WTC11 (cell line): ENCODE results near the gene BTN3A1. TPM values are rescaled to one million over a fixed set of nuclear protein-coding genes. Genes with fewer than 3 reads are reported as not detected.

ENCODE experiments used
- ATAC-seq: fragments of 200-7000 bp; cut with Tn5 transposase; 2 replicates; pipeline ENCODE4 v1.10.0; 2021; ENCODE audit warnings: mild to moderate bottlenecking, moderate library complexity
- CTCF ChIA-PET: fragments of 300-600 bp; sonication (Branson Sonifier 250); formaldehyde crosslinking; loops from one replicate; lab custom pipeline; 2021; ENCODE audit warnings: antibody characterized with exemption; lab: Charles Lee
- POLR2A ChIA-PET: fragments of 350-600 bp; sonication (Branson Sonifier 250); formaldehyde crosslinking; loops from one replicate; lab custom pipeline; 2021; ENCODE audit warnings: antibody characterized with exemption; lab: Charles Lee
- DNase-seq: peaks from one replicate; pipeline ENCODE4 v3.0.0; 2021; ENCODE audit warnings: low spot score
- H3K27ac Mint-ChIP-seq: 2 replicates; pipeline ENCODE4 v1.8.0; 2021; ENCODE audit warnings: mixed read lengths
- H3K27me3 Mint-ChIP-seq: 2 replicates; pipeline ENCODE4 v1.8.0; 2021; ENCODE audit warnings: low read depth, mild to moderate bottlenecking, moderate library complexity, mixed read lengths
- H3K36me3 Mint-ChIP-seq: 2 replicates; pipeline ENCODE4 v1.8.0; 2021; ENCODE audit warnings: mixed read lengths
- H3K4me1 Mint-ChIP-seq: 2 replicates; pipeline ENCODE4 v1.8.0; 2022; ENCODE audit warnings: mixed read lengths
- H3K4me3 Mint-ChIP-seq: 2 replicates; pipeline ENCODE4 v1.8.0; 2021; ENCODE audit warnings: mild to moderate bottlenecking, moderate library complexity, mixed read lengths
- H3K9me3 Mint-ChIP-seq: 2 replicates; pipeline ENCODE4 v1.8.0; 2021; ENCODE audit warnings: mixed read lengths
- AFF4 ChIP-seq: sonication (generic); formaldehyde crosslinking; IDR thresholded peaks from 2 replicates; pipeline ENCODE4 v1.8.1; 2023; ENCODE audit warnings: mild to moderate bottlenecking, missing genetic modification reagents, borderline replicate concordance
- CREB1 ChIP-seq: sonication (generic); formaldehyde crosslinking; IDR thresholded peaks from 2 replicates; pipeline ENCODE4 v1.8.0; 2023; ENCODE audit warnings: mild to moderate bottlenecking, missing genetic modification reagents
- ERG ChIP-seq: fragments of 250-450 bp; sonication (Bioruptor Pico); IDR thresholded peaks from 2 replicates; pipeline ENCODE4 v1.8.0; 2021; ENCODE audit warnings: mild to moderate bottlenecking
- GRHL2 ChIP-seq: fragments of 250-450 bp; sonication (Bioruptor Pico); IDR thresholded peaks from 2 replicates; pipeline ENCODE4 v1.8.0; 2022; ENCODE audit warnings: mild to moderate bottlenecking, moderate library complexity; ENCODE audit not compliant: insufficient replicate concordance, severe bottlenecking
- GTF2I ChIP-seq: fragments of 250-450 bp; sonication (Bioruptor Pico); conservative IDR thresholded peaks from 2 replicates; pipeline ENCODE4 v1.4.0; 2021; ENCODE audit warnings: mild to moderate bottlenecking
- KAT7 ChIP-seq: sonication (generic); formaldehyde crosslinking; IDR thresholded peaks from 2 replicates; pipeline ENCODE4 v1.8.1; 2023; ENCODE audit warnings: missing genetic modification reagents, mild to moderate bottlenecking, borderline replicate concordance
- NFATC4 ChIP-seq: fragments of 250-450 bp; sonication (Bioruptor Pico); IDR thresholded peaks from 2 replicates; pipeline ENCODE4 v1.9.0; 2021; ENCODE audit warnings: mild to moderate bottlenecking
- NFYB ChIP-seq: sonication (generic); formaldehyde crosslinking; conservative IDR thresholded peaks from 2 replicates; pipeline ENCODE4 v1.8.0; 2022; ENCODE audit warnings: low read depth, missing genetic modification reagents
- OVOL2 ChIP-seq: fragments of 250-450 bp; sonication (Bioruptor Pico); IDR thresholded peaks from 2 replicates; pipeline ENCODE4 v1.9.0; 2021; ENCODE audit warnings: mild to moderate bottlenecking, borderline replicate concordance
- SP1 ChIP-seq: sonication (generic); formaldehyde crosslinking; conservative IDR thresholded peaks from 2 replicates; pipeline ENCODE4 v1.8.1; 2022; ENCODE audit warnings: missing genetic modification reagents
- STAT6 ChIP-seq: sonication (generic); formaldehyde crosslinking; conservative IDR thresholded peaks from 2 replicates; pipeline ENCODE4 v1.8.1; 2023; ENCODE audit warnings: mild to moderate bottlenecking, low read depth, missing genetic modification reagents, moderate library complexity
- ZNF138 ChIP-seq: sonication (generic); formaldehyde crosslinking; conservative IDR thresholded peaks from 2 replicates; pipeline ENCODE4 v1.8.1; 2022; ENCODE audit warnings: mild to moderate bottlenecking, moderate library complexity, missing genetic modification reagents
- ZNF219 ChIP-seq: sonication (generic); formaldehyde crosslinking; IDR thresholded peaks from 2 replicates; pipeline ENCODE4 v1.8.0; 2023; ENCODE audit warnings: missing genetic modification reagents, mild to moderate bottlenecking, borderline replicate concordance
- ZNF263 ChIP-seq: sonication (generic); formaldehyde crosslinking; IDR thresholded peaks from 2 replicates; pipeline ENCODE4 v1.8.1; 2022; ENCODE audit warnings: low read depth, mild to moderate bottlenecking, moderate library complexity, missing genetic modification reagents
- ZNF416 ChIP-seq: fragments of 250-450 bp; sonication (Bioruptor Pico); IDR thresholded peaks from 2 replicates; pipeline ENCODE4 v1.9.0; 2021; ENCODE audit warnings: mild to moderate bottlenecking, inconsistent platforms
- total RNA-seq: library from RNA; stranded (reverse); gene quantifications from 3 replicates; pipeline ENCODE4 v1.2.3, GENCODE V29; 2021

Gene BTN3A1
- total RNA-seq, 1 experiment from 2014 or later = 4.5 TPM

GRCh38 chr6:26380256-26380655 is 21.8 kb upstream of the BTN3A1 start (continued):
- TF ChIP-seq GRHL2 = no peak

GRCh38 chr6:26382121-26382520 is 20.0 kb upstream of the BTN3A1 start:
- CTCF ChIA-PET = interaction anchor here (2.8 kb wide), 1 partner anchor 41 kb away, joined by 13 read pairs; no protein-coding TSS in a partner anchor
- Mint-ChIP-seq H3K27ac (peak overlapping the region; percentile 93), H3K36me3 (peaks cover 3% of the 10 kb centered on the region), H3K4me3 (peak overlapping the region; percentile 7; the same call in 1 of the 2 replicates), H3K4me1 (peaks cover 23% of the 10 kb centered on the region), H3K27me3 (no peaks in the 10 kb centered on the region; the same call in 1 of the 2 replicates), H3K9me3 (no peaks in the 10 kb centered on the region)
- ATAC-seq (no peak), DNase-seq (no peak)
- POLR2A ChIA-PET = no interaction called here
- TF ChIP-seq ERG = no peak
- no peak for TF ChIP-seq NFATC4 (CRISPR knock-in tag)
- no peak for TF ChIP-seq ZNF138 (CRISPR knock-in tag)
- no peak for TF ChIP-seq GRHL2
- no peak for TF ChIP-seq ZNF219 (CRISPR knock-in tag)

GRCh38 chr6:26383624-26384417 is 18.3 kb upstream of the BTN3A1 start:
- CTCF ChIA-PET = interaction anchor here (0.8 to 2.8 kb wide), 4 partner anchors 42 to 149 kb away, joined by 3 to 13 read pairs (median 4); no protein-coding TSS in a partner anchor
- peaks cover 36% of the 10 kb centered on the region for H3K4me1 Mint-ChIP-seq
- POLR2A ChIA-PET = no interaction called here
- peaks cover 10% of the 10 kb centered on the region for H3K36me3 Mint-ChIP-seq
- peak overlapping the region; percentile 99 for H3K27ac Mint-ChIP-seq
- TF ChIP-seq SP1 (CRISPR knock-in tag) (no peak), AFF4 (CRISPR knock-in tag) (no peak), ZNF416 (CRISPR knock-in tag) (no peak), ZNF263 (CRISPR knock-in tag) (peak; percentile 64; the same call in 1 of the 2 replicates)
- H3K27me3 Mint-ChIP-seq = no peaks in the 10 kb centered on the region
- peak; percentile 26 for DNase-seq
- peak overlapping the region; percentile 98 for H3K4me3 Mint-ChIP-seq
- ATAC-seq = peak; percentile 25
- H3K9me3 Mint-ChIP-seq = no peaks in the 10 kb centered on the region

- CTCF ChIA-PET = no interaction called here
- no peaks in the 10 kb centered on the region for H3K27me3 Mint-ChIP-seq
- ATAC-seq = no peak
- no peak overlapping the region for H3K4me3 Mint-ChIP-seq
- no peaks in the 10 kb centered on the region for H3K9me3 Mint-ChIP-seq
- DNase-seq = no peak
- H3K27ac Mint-ChIP-seq = no peak overlapping the region
- peaks cover 24% of the 10 kb centered on the region for H3K36me3 Mint-ChIP-seq
- POLR2A ChIA-PET = no interaction called here
- TF ChIP-seq STAT6 (CRISPR knock-in tag) (no peak), CREB1 (CRISPR knock-in tag) (no peak), KAT7 (no peak), NFYB (CRISPR knock-in tag) (no peak), GRHL2 (no peak), OVOL2 (no peak), GTF2I (CRISPR knock-in tag) (no peak)
- H3K4me1 Mint-ChIP-seq = peaks cover 36% of the 10 kb centered on the region
These were observed 16.3 kb upstream of the BTN3A1 start for GRCh38 chr6:26385734-26386125.
